Hematopoietic multipotent progenitor cell treated with erythropoietin and hydrocortisone succinate and interleukin-3 and kit ligand, for 8 days (in vitro differentiated cells): ENCODE data around the gene RELB.
"Not testable (repeated sequence)": the region's sequence is repeated elsewhere in the genome, so short reads cannot be mapped to it uniquely, and the experiment has no call there.

Source experiments
- DNase-seq: peaks from one replicate; pipeline ENCODE4 v3.0.0-alpha.2; 2015

The RELB gene, protein sequence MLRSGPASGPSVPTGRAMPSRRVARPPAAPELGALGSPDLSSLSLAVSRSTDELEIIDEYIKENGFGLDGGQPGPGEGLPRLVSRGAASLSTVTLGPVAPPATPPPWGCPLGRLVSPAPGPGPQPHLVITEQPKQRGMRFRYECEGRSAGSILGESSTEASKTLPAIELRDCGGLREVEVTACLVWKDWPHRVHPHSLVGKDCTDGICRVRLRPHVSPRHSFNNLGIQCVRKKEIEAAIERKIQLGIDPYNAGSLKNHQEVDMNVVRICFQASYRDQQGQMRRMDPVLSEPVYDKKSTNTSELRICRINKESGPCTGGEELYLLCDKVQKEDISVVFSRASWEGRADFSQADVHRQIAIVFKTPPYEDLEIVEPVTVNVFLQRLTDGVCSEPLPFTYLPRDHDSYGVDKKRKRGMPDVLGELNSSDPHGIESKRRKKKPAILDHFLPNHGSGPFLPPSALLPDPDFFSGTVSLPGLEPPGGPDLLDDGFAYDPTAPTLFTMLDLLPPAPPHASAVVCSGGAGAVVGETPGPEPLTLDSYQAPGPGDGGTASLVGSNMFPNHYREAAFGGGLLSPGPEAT

DNA sequence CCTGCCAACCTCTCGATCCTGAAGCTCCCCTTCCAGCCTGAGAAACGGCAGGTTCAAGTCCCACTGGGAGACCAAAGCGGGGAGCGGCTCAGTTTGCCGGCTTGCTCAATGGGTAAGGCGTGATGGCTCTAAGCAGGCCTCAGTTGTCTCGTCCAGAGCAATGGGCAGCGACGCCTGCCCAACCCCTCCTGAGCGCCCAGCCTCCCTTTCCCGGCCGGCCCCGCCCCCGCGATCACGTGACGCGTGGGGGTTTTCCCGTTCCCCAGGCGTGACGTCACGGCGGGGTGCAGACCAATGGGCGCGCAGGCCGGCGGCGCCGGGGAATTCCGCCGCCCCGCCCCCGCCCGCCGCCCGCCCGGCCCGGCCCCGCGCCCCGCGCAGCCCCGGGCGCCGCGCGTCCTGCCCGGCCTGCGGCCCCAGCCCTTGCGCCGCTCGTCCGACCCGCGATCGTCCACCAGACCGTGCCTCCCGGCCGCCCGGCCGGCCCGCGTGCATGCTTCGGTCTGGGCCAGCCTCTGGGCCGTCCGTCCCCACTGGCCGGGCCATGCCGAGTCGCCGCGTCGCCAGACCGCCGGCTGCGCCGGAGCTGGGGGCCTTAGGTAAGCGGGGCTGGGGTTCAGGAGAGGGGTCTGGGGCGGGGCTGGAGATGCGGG lies at the start of gene RELB:
Gene RELB (plus strand): TSS at position 378 of the 653 bp plus-strand sequence. CDS start 116 bp downstream, at position 494.
- DNase-seq: peak; percentile 87

DNA sequence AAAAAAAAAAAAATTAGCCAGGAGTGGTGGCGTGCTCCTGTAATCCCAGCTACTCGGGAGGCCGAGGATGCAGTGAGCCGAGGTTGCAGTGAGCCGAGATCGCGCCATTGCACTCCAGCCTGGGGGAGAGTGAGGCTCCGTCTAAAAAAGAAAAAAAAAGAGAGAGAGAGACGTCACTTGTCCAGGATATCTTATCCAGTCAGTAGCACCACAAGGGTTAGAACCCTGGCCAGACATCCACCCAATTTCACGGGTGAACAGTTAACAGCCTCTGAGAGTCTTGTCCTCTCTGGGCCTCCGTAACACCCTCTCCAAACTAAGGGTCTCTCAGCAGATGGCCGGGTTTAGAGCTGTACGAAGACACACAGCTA lies 47.0 kb upstream of the RELB start:
- DNase-seq: no peak

DNA sequence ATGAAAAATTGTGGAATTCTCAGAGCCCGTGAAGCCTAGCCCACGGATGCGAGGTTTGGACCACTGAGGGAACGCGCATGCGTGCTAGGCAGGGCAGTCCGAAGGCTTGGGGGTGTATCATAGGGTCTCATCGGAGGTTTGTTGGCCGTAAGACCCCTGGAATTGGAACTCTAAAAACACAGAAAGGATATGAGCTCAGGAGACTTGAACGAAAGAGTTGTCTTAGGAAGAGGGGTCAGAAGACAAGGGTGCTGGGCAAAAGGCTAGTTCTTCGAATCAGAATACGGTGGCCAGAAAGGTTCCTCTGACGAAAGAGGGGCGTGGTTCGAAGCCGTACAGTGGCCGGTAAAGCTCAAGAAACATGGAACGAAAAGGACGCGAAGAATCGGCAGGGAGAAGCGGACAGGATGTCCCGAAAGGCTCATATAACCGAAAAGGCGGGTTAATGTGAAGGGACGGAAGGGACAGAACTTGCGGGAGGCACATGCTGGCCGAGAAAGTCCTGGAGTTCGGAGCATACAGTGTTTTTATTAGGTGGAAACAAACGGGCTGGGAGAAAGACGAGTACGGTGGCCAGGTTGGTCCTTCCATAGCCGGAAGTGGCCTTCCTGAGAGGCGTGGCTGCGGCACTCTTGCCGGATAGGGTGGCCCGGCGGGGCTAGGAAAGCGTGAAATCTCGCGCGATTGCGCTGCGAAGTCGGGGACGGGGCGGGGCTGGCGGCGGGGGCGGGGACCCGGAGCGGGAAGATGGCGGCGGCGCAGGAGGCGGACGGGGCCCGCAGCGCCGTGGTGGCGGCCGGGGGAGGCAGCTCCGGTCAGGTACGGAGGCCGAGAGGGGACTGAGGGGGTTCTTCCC lies 46.4 kb upstream of the RELB start, which contains the start of gene CLPTM1:
Gene CLPTM1 (plus strand): TSS at position 732 of the 856 bp plus-strand sequence. CDS start 16 bp downstream, at position 748.
- DNase-seq: peak; percentile 97

DNA sequence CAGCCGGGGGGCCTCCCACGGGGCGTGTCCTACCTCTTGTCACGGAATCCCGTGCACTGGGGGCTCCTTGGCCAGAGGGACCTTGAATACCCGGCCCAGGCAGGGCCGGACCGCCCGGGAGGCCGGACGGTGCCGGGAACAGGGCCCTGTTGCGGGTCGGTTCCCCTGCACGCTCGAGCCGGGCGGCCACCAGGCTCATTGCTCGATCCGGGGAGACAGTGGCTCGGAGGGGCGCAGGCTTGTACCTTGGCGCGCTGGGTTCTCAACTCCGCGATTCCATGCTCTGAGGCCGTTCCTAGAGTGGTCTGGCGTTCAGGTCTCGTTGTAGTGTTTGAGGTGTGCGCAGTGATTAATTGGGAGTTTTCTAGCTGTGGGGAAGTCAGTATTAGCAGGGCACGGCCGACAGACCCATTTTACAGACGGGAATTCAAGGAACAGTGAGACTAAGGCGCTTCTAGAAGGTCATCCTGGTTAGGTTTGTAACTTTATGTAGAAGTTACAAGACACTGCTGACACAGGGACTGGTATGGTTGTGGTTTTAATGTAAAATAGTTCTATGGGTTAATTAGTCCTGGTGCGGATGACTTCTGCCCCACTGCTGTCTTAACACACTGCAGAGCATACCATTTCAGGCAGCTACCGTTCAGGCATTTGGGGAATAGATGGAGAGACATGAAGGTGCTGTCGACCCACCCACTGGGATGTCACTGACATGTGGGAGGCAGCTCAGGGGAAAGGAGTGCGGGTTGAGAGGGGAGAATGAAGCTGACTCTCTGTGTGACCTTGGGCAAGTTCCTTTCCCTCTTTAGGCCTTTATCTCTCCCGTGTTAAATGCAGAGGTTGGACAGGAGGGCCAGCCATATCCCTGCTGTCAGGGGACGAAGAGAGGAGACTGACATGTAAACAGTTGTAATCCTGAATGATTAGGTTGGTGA lies 45.5 kb upstream of the RELB start:
- peak; percentile 20 for DNase-seq

DNA sequence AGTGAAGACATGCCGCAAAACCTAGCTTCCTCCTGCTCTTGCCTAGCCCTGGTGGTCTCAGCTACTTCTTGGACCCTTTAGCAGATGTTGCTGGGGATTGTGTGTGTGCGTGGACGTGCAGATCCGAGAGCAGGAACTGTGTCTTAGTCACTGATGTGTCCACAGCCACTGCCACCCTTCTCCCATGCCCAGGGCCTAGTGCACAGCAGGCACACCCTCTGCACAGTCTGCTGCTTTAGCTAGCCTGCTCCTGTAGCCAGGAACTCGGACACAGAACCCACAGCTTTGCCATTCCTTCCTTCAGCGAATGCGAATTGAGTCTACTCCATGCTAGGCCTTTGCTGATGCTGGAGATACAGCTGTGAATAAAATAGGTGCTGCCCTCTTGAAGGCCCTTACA lies 43.7 kb upstream of the RELB start:
- no peak for DNase-seq

DNA sequence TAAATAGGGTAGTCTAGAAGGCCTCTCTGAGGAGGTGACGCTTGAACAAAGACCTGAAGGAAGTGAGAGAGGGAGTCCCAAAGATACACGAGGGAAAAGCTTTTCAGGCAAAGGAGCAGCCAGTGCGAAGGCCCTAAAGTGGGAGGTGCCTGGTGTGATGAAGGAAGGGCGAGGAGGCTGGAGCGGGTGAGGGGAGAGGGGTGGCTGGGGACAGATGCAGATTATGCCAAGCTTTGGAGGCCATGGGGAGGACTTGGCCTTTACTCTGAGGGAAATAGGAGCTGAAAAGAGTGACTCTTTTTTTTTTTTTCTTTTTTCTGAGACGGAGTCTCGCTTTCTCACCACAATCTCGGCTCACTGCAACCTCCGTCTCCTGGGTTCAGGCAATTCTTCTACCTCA lies 43.2 kb upstream of the RELB start:
- no peak for DNase-seq

DNA sequence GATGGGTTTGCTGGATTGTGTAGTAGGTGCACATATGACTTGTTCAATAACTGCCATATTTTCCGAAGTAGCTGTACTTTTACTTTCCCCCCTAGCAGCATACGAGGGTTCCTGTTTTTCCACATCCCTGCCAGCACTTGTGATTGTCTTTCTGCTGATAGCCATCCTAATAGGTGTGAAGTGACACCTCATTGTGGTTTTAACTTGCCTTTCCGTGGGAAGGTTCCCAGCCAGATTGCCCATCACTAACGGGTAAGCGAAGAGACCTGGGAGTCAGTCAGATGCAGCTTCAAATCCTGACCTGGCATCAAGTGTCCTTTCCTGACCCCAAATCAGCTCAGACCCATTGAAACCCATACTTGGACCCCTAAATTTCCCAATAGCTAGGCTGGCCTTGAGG lies 41.6 kb upstream of the RELB start:
- no peak for DNase-seq

DNA sequence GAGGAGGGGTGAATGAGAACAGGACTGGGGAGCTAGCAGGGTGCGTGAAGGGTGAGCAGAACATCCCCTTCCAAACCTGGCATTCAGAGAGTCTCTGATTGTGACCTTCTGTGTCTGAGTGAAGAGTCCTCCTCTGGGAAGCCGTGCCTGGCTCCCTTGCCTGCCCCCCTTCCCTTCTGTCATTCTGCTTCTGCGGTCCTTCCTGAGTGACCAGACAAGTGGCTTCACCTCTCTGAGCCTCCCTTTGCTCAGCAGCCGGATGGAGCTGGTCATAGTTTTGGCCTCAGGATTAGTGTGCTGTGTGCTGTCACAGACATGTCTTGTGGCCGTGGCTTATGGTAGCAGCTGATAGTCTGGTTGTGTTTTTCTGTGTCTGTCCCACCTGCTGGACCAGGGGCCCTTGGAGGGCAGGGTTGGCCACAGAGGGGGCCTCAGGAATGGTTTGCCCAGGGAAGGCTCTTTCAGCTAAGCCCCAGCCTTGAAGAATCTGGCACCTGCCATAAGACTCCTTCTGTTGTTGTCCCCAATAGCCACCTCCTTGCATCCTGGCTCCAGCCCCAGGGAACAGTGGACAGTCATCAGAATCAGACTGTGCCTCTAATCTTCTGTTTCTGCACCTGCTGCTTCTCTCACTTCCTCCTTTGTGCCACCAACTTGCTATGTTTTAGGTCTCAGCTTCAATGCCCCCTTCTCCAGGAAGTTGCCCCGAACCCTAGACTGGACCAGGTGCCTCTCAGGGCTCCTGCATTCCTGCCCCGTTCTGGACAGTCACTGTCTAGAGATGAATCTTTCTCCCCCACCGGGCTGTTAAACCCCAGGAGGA lies 40.1 kb upstream of the RELB start:
- DNase-seq: no peak

DNA sequence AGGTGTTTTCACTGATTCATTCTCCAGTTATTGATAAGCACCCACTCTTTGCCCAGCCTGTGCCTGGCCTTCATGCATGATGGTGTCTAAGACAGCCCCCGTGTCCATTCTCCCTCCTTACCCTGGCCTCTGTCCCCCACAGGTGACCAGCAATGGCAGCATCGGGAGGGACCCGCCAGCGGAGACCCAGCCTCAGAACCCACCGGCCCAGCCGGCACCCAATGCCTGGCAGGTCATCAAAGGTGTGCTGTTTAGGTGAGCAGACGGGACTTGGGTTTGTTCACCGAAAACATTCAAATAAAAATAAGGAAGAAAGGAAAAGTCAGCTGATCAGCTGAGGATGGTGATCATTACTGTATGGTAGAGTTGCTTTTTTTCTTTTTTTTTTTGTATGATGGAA lies 39.4 kb upstream of the RELB start:
- DNase-seq: no peak

DNA sequence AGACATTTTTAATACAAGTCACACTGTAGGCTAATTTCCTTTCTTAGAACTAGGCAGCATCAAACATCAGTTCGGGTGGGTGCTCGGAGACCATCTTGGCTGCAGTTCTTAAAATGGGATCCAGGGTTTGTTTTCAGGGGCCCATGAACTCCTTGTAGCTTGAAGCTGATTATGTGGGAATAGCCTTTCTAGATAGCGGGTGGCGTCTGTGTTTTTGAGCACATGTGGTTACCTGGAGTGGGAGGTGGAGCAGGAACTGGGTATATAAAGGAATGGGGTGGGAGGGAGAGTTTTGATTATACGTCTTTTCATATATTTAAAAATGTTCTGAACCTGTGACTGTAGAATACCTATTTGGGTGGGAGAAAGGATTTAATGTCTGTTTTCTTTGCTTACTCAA lies 33.1 kb upstream of the RELB start:
- DNase-seq: no peak

DNA sequence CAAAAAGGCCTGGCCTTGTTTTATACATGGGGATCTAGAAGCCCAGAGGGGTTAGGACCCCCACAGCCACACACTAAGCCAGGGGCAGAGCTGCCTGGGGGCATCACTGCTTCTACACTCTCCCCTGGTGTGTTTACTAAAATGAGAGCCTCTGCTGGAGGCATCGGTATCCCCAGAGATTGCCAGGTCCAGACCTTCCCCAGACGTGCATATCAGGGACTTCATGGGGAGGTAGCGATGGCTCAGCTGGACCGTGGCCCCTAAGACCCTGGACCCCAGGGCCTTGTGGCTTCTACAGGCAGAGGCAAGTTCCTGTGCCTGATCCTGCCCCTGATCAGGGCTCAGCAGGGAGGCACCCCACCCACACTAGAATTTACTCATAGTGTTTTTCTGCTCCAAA lies 32.6 kb upstream of the RELB start:
- no peak for DNase-seq

DNA sequence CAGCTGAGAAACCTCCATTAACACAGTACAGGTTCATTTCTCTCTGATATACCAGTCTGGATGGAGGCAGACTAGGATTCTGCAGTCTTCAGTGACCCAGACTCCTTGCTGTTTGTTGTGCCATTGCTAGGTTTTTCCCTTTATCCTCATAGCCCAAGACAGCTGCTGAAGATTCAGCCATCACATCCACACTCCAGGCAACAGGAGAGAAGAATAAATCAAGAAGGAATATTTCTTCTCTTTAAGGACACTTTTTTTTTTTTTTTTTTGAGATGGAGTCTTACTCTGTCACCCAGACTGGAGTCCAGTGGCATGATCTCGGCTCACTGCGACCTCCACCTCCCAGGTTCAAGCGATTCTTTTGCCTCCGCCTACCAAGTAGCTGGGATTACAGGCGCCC lies 31.8 kb upstream of the RELB start:
- DNase-seq: no peak

DNA sequence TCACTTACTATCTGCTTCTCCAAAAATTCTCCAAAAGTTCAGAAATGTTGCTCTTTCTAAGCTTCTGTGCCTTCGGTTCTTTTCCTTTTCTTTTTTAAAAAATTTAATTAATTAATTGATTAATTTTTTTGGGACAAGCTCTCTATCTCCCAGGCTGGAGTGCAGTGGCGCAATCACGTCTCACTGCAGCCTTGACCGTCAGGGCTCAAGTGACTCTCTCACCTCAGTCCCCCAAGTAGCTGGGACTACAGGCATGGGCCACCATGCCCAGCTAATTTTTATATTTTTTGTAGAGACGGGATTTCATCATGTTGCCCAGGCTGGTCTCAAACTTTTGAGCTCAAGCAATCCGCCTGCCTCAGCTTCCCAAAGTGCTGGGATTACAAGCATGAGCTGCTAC lies 29.8 kb upstream of the RELB start:
- not testable (repeated sequence) for DNase-seq

DNA sequence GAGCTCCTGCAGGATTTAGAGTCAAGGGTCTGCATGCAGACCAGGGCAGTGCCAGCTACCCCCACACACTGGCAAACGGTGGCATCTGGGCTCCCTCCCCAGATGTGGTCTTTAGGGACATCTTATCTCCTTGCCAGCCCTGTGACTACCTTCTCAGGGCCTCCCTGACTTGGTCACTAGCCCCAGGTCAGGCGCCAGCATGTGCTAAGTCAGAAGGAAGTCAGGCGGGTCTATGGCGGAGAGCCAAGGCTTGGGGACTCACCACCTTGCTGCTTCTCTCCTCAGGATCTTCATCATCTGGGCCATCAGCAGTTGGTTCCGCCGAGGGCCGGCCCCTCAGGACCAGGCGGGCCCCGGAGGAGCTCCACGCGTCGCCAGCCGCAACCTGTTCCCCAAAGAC lies 28.5 kb upstream of the RELB start:
- peak; percentile 73 for DNase-seq

DNA sequence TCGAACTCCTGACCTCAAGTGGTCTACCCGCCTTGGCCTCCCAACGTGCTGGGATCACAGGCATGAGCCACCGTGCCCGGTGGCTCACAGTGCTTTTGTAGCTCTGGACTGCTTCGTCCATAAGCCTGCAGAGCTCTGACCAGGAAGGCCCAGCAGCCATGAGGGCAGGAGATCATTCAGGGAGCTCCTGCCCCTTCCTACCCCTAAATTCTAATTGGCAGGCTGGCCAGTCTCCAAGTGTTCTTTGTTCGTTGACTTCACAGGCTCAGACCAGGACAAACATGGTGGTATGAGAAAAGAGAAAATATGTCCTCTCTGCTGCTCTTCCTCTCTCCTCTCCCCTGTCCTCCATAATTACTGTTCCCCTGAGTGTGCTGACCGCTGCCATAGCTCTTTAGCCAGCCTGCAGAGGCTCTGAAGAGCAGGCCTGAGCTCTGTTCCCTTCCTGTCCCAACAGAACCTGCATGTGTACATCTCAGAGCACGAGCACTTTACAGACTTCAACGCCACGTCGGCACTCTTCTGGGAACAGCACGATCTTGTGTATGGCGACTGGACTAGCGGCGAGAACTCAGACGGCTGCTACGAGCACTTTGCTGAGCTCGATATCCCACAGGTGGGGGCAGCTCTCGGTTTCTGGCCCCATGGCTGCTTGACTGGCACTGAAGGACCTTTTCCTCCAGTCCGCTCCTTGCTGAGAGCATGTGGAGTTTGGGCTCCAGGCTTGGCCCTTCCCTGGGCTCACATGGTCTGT lies 27.1 kb upstream of the RELB start:
- no peak for DNase-seq

DNA sequence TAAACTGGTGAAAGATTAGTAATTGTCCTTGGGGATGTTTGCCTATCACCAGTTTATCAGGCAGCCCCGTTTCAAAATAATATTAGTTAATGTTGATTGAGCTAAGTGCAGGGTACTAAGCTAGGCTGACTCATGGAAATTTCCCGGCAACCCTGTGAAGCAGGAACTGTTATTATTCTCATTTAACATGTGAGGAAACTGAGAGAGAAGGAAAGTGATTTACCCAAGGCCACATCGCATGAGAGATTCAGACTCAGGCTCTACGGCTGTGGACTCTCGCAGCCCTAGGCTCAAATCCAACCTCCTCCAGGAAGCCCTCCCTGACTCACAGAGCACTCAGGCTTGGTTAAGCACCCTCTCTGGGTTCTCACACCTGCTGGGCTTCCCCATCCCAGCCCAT lies 26.4 kb upstream of the RELB start:
- DNase-seq: no peak

DNA sequence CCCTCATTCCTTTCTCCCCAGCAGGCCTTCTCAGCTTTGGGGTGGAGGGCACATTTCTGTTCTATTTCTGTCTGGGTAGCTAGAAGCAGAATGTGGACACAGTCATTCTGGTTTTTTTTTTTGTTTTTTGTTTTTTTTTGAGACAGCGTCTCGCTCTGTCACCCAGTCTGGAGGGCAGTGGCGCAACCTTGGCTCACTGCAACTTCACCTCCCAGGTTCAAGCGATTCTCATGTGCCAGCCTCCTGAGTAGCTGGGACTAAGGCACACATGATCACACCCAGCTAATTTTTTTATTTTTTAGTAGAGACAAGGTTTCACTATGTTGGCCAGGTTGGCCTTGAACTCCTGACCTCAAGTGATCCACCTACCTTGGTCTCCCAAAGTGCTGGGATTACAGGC lies 25.8 kb upstream of the RELB start:
- no peak for DNase-seq

DNA sequence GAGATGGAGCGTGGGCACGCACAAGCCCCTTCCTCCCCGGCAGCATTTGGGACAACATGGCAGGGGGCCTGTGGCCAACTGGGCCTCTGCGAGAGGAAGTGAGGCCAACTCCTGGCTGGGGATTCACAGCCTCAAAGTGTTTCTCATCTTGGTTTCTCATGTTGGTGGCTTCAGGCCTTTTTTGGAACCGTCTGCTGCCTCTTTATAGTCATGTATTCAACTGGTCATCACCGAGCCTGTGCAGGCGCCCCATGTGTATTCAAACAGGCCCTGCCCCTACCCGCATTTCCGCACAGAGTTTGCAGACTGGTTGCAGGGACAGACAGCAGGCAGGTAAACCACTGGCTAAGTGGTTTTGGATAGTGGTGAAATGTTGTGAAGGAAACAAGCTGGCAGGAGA lies 17.3 kb upstream of the RELB start:
- DNase-seq: no peak

DNA sequence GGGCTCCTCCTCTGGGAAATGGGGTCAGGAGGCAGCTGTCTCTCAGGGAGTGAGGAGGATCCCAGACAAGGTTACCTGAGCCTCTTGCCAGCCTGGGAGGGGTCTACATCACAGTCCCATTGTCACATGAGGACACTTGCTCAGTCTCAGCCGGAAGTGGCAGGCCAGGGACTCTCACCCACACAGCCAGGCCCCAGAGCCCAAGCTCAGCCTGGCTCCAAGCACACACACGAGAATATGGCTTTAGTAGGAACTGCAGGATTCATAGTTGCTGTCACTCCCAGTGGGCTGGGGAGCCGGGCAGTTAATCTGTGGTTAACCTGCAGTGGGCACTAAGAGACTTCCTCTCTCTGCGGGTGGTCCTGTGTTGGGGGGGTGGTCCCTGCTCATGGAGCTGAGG lies 15.8 kb upstream of the RELB start:
- no peak for DNase-seq

DNA sequence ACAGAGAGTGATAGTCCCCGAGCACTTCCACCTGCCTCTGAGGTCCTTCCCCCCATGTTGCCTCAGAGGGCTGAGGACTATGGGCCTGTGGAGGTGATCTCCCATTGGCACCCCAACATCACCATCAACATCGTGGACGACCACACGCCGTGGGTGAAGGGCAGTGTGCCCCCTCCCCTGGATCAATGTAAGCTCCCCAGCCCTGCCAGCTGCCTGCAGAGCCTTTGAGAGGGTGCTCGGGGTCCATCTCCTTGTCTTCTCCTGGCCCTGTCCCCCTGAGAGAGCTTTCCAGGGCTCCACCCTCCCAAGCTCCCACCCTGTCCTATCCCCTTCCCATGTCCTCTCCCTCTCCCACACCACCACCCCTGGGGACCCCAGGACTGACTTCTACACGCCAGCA lies 14.9 kb upstream of the RELB start:
- no peak for DNase-seq
